Kidney (tissue), 14 donors: ENCODE data around the gene ADARB2. TPM values are rescaled to one million over a fixed set of nuclear protein-coding genes. Genes with fewer than 3 reads are reported as not detected.

Source experiments
- DNase-seq, 5 donors: peaks; one replicate each; pipeline ENCODE4 v3.0.0-alpha.2; 2013 to 2020
- FAIRE-seq: peaks from 2 replicates; lab custom pipeline; 2012; peaks lifted over from hg19 to GRCh38; lab: Jason Lieb, UNC
- H3K27ac ChIP-seq, 2 donors: one replicate each; pipeline ENCODE4 v1.7.0; 2013; ENCODE audit warnings: low read depth in 2 of 2, low read length in 2 of 2, inconsistent platforms in 1 of 2
- H3K27me3 ChIP-seq: one replicate; pipeline ENCODE4 v1.7.1; 2013; ENCODE audit warnings: low read length, inconsistent platforms; ENCODE audit not compliant: control insufficient read depth, insufficient read depth
- H3K36me3 ChIP-seq, 3 donors: one replicate each; pipeline versions ENCODE4 v1.7.0 to v1.7.1; 2013; ENCODE audit warnings: low read length in 3 of 3, control low read depth in 1 of 3, inconsistent platforms in 1 of 3; ENCODE audit not compliant: insufficient read depth in 3 of 3, control insufficient read depth in 2 of 3
- H3K4me1 ChIP-seq, 3 donors: one replicate each; pipeline versions ENCODE4 v1.7.0 to v1.7.1; 2013; ENCODE audit warnings: low read length in 3 of 3, inconsistent platforms in 1 of 3, low read depth in 1 of 3; ENCODE audit not compliant: control insufficient read depth in 2 of 3, insufficient read depth in 2 of 3
- H3K4me3 ChIP-seq, 3 donors: one replicate each; pipeline versions ENCODE4 v1.7.0 to v1.8.1; 2013; ENCODE audit warnings: low read length in 3 of 3, control low read depth in 1 of 3, inconsistent platforms in 1 of 3
- H3K9ac ChIP-seq, 3 donors: one replicate each; pipeline versions ENCODE4 v1.7.0 to v1.7.1; 2013; ENCODE audit warnings: low read length in 3 of 3, control low read depth in 1 of 3, inconsistent platforms in 1 of 3
- H3K9me3 ChIP-seq, 3 donors: one replicate each; pipeline versions ENCODE4 v1.7.0 to v1.7.1; 2013; ENCODE audit warnings: low read length in 3 of 3, control low read depth in 1 of 3, inconsistent platforms in 1 of 3; ENCODE audit not compliant: control insufficient read depth in 2 of 3, insufficient read depth in 1 of 3
- CTCF ChIP-seq: IDR thresholded peaks from 3 replicates; pipeline ENCODE4 v1.5.1; 2012; ENCODE audit warnings: mild to moderate bottlenecking, moderate library complexity, borderline replicate concordance; ENCODE audit not compliant: insufficient read depth; ENCODE audit errors: extremely low read depth
- intact Hi-C: fragments of 100-400 bp; cut with DNase I; formaldehyde crosslinking; loops from one replicate; pipeline ENCODE4 v1.11.1; 2022
- polyA plus RNA-seq: library from polyadenylated mRNA; stranded (reverse); fragments of 350-450 nt; fragmentation: Illumina TruSeq; extraction: RNeasy Lipid Tissue Mini Kit (QIAGEN cat#74804); gene quantifications from one replicate; pipeline ENCODE4 v1.2.3, GENCODE V29; 2014; ENCODE audit warnings: low read depth, low replicate concordance; ENCODE audit not compliant: insufficient read depth
- total RNA-seq: library from RNA; stranded (reverse); fragmentation: NEBNext Ultra II Directional; extraction: Animal tissue kit (Norgen Biotek cat#: 25700); gene quantifications from one replicate; pipeline ENCODE4 v1.2.1, GENCODE V29; 2021
- donor health status: control.
- donor health status: control.
- donor health status: control.
- donor health status: control.
- donor health status: control.
- donor health status: DM: yes; HTN: yes; CAD: no.
- donor health status: Normal renal cell carcinoma (clear cell type).

Gene ADARB2
- total and polyA plus RNA-seq, 2 donors from 2014 or later: 1.0 to 1.3 TPM

DNA sequence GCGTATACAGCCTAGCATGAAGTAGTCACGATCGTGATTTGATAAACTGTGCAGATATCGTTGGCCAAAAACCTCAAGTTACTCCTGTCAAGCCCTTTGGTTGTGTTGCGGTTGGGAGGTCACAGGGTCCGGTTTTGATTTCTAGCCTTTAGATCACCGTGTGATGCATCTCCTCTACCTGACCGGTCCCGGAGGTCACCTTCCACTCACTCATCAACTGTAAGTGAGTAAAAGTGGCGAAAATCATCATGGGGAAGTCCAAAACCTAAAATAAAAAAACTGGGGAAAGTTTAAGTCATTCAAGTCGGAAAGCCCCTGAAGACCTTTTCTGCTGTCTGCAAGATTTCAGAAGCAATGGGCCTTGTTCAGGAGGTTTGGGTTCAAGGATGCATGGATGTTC lies 62.8 kb downstream of the ADARB2 start:
- Histone ChIP-seq H3K4me3 (no peak overlapping the region), H3K9ac (no peak overlapping the region), H3K36me3 (no peaks in the 10 kb centered on the region), H3K27ac (no peak overlapping the region), H3K4me1 (no peaks in the 10 kb centered on the region), H3K27me3 (no peaks in the 10 kb centered on the region), H3K9me3 (no peaks in the 10 kb centered on the region)
- no peak for TF ChIP-seq CTCF
- FAIRE-seq (no peak), DNase-seq (no peak)
- intact Hi-C loops: no loop called here

- Histone ChIP-seq H3K9me3 (no peaks in the 10 kb centered on the region), H3K27ac (no peak overlapping the region), H3K9ac (no peak overlapping the region), H3K4me1 (no peaks in the 10 kb centered on the region), H3K4me3 (no peak overlapping the region), H3K27me3 (no peaks in the 10 kb centered on the region), H3K36me3 (no peaks in the 10 kb centered on the region)
- FAIRE-seq (no peak), DNase-seq (no peak)
- TF ChIP-seq CTCF: no peak
- intact Hi-C loops: no loop called here
Observed at GRCh38 chr10:1673568-1674345, 63.6 kb downstream of the ADARB2 start.

DNA sequence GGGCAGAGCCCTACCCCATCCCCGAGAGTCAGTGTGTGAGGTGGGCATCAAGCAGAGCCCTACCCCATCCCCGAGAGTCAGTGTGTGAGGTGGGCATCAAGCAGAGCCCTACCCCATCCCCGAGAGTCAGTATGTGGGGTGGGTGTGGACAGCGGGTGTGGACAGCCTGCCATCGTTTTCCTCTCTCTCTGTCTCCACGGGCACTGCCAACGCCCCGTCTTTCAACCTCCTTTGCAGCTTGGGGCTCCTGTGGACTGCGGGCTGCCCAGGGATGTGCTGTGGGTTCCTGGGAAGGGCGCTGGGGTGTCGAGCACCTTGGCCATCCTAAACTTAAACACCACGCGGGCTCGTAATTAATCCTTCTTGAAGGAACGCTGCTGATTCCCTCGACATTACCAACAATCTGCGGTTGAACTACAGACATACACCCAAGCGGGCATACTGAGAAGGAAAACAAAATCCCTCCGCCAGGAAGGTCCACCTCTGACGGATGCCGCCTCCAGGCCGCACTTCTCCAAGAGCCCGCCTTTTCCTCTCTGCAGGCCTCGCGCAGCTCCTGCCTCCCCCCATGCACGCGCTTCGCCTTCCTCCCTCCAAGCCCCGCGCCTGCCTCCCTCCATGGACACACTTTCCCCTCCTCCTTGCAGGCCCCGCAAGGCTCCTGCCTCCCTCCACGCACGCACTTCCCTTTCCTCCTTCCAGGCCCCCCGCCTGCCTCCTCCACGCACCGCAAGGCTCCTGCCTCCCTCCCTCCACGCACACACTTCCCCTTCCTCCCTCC lies 65.1 kb downstream of the ADARB2 start:
- no peaks in the 10 kb centered on the region for H3K36me3 ChIP-seq
- H3K4me3 ChIP-seq: no peak overlapping the region
- H3K27ac ChIP-seq: no peak overlapping the region
- intact Hi-C loops: no loop called here
- H3K4me1 ChIP-seq: no peaks in the 10 kb centered on the region
- no peak overlapping the region for H3K9ac ChIP-seq
- no peaks in the 10 kb centered on the region for H3K27me3 ChIP-seq
- DNase-seq (no peak), FAIRE-seq (no peak)
- TF ChIP-seq CTCF: no peak
- H3K9me3 ChIP-seq: no peaks in the 10 kb centered on the region
